Measurements from ENCODE around the gene DAP3.

GRCh38 chr1:155680531-155680930 is 8.4 kb upstream of the DAP3 start:
- TF ChIP-seq, protein P1, sequence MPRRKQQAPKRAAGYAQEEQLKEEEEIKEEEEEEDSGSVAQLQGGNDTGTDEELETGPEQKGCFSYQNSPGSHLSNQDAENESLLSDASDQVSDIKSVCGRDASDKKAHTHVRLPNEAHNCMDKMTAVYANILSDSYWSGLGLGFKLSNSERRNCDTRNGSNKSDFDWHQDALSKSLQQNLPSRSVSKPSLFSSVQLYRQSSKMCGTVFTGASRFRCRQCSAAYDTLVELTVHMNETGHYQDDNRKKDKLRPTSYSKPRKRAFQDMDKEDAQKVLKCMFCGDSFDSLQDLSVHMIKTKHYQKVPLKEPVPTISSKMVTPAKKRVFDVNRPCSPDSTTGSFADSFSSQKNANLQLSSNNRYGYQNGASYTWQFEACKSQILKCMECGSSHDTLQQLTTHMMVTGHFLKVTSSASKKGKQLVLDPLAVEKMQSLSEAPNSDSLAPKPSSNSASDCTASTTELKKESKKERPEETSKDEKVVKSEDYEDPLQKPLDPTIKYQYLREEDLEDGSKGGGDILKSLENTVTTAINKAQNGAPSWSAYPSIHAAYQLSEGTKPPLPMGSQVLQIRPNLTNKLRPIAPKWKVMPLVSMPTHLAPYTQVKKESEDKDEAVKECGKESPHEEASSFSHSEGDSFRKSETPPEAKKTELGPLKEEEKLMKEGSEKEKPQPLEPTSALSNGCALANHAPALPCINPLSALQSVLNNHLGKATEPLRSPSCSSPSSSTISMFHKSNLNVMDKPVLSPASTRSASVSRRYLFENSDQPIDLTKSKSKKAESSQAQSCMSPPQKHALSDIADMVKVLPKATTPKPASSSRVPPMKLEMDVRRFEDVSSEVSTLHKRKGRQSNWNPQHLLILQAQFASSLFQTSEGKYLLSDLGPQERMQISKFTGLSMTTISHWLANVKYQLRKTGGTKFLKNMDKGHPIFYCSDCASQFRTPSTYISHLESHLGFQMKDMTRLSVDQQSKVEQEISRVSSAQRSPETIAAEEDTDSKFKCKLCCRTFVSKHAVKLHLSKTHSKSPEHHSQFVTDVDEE (CRISPR knock-in tag; IDR thresholded peaks at IDR 0.05), result no peak
- TF ChIP-seq ESRRG (CRISPR knock-in tag; IDR thresholded peaks at IDR 0.05), result no peak

Data from SK-N-SH treated with all-trans-retinoic acid at 6 μM for 48 hours (cell line).